ENCODE data around the gene NAALADL2. TPM values are rescaled to one million over a fixed set of nuclear protein-coding genes. Genes with fewer than 3 reads are reported as not detected.

NAALADL2 gene
- total and polyA plus RNA-seq, 9 of the 15 experiments (the other 6 are each of a cell fraction or from before 2014, with no cell fraction given) = 0.29 to 1.1 (median 0.79) TPM; not detected in 1

- no peak overlapping the region for H3K4me2 ChIP-seq (ENCODE audit: insufficient read depth, low read length)
- TF ChIP-seq PHTF2 (CRISPR knock-in tag; IDR thresholded peaks at IDR 0.05) (no peak), STAT5A (IDR thresholded peaks at IDR 0.05; ENCODE audit: borderline replicate concordance, low read length) (no peak), HMGN3 (IDR thresholded peaks at IDR 0.05; ENCODE audit: borderline replicate concordance, extremely low read depth, insufficient read length, low read depth, low read length) (no peak), FOXJ2 (tag; IDR thresholded peaks at IDR 0.05) (no peak), FOXJ3 (CRISPR knock-in tag; IDR thresholded peaks at IDR 0.05) (no peak), CUX1 (CRISPR knock-in tag; IDR thresholded peaks at IDR 0.05) (no peak), NBN (IDR thresholded peaks at IDR 0.05; ENCODE audit: low read depth) (no peak), GATAD2B (IDR thresholded peaks at IDR 0.05; ENCODE audit: borderline replicate concordance) (no peak), TAF9B (IDR thresholded peaks at IDR 0.05; ENCODE audit: partially characterized antibody) (no peak), ILF3 (IDR thresholded peaks at IDR 0.05; ENCODE audit: borderline replicate concordance) (no peak), PPARD (CRISPR knock-in tag; IDR thresholded peaks at IDR 0.05) (no peak)
- H3K79me2 ChIP-seq (ENCODE audit: control insufficient read depth, insufficient read depth, low read length) = no peaks in the 10 kb centered on the region
- in situ Hi-C loops (cut with MboI) (no loop called here), intact Hi-C loops (cut with micrococcal nuclease) (no loop called here)
- H3K9ac ChIP-seq (ENCODE audit: insufficient read depth in 1 of 2, low read depth in 2 of 2, low read length in 2 of 2) = no peak overlapping the region
- ATAC-seq (no peak), DNase-seq (ENCODE audit: extremely low read depth in 1 of 4, low spot score in 3 of 4) (no peak), FAIRE-seq (no peak)
- no peak overlapping the region for H3K4me3 ChIP-seq
- peaks cover 1% of the 10 kb centered on the region; the same call in 1 of the 2 replicates for H3K9me3 ChIP-seq (replicated peaks; ENCODE audit: control insufficient read depth, insufficient read depth, low read depth, low read length)
- WGBS (ENCODE audit: insufficient coverage, low coverage, missing lambda C conversion rate) = 3% methylated on average over 2 of the region's 2 CpGs
- no peak overlapping the region for H2AFZ ChIP-seq (ENCODE audit: low read depth, low read length)
- ChIA-PET CTCF (ENCODE audit: low intra/inter-chr PET ratio) (no interaction called here), POLR2A (no interaction called here)
- no peaks in the 10 kb centered on the region for H3K4me1 ChIP-seq (replicated peaks in 1 of 2; ENCODE audit: control insufficient read depth in 2 of 2, insufficient read depth in 2 of 2, low read length in 2 of 2)
- H3K9me1 ChIP-seq (ENCODE audit: control insufficient read depth, insufficient read depth, low read length) = no peaks in the 10 kb centered on the region
- no TSS peak for BruUV-seq (replicated peaks)
- H3K27me3 ChIP-seq (ENCODE audit: control insufficient read depth in 2 of 2, insufficient read depth in 2 of 2, low read length in 2 of 2) = no peaks in the 10 kb centered on the region
- no peaks in the 10 kb centered on the region for H3K36me3 ChIP-seq (ENCODE audit: control insufficient read depth, insufficient read depth, low read length)
- no peaks in the 10 kb centered on the region for H4K20me1 ChIP-seq (replicated peaks; ENCODE audit: control insufficient read depth, insufficient read depth, low read length)
- no peak overlapping the region for H3K27ac ChIP-seq (ENCODE audit: extremely low read depth, low read depth, low read length)
Measured at GRCh38 chr3:175211466-175211865, 352.3 kb downstream of the NAALADL2 start.
